GM21367 (cell line): ENCODE data around the gene BRF1.

Experiments used
- ATAC-seq: cut with Tn5 transposase; IDR thresholded peaks from one replicate; pipeline ENCODE4 v1.9.1; 2021; ENCODE audit not compliant: unreplicated experiment

BRF1 gene

DNA sequence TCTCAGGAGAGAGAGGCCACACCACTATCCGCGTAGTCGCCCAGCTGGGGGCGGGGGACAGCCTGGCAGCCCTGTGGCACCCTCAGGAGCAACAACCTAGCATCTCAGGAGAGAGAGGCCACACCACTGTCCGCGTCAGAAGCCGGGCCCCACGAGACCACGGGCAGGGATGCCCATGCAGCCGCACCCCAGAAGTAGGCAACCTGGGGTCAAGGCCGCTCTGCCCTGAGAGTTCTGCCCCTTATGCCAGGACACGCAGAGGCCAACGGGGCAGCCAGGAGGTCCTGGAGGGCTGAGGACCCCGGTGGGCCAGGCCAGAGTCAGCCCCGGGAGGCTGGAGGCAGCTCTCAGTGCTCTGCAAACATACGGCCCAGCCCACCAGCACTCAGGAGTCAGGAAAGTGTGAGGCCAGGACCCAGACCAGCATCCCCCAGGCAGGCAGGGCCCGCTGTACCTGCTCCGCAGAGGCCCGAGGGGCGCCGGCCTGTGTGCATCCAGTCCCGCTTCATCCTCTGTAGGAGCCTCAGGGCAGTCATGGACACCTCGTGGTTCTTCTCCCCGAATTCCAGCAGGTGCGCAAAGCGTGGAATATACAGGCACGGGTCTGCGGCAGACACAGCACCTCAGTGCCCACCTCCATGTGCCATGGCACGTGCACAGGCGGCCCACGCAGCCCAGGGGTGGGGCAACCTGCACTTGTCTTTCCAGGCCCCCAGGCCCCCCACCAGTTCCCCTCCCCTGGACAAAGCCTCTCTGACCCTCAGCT lies 59.8 kb downstream of the BRF1 start:
- no peak for ATAC-seq

DNA sequence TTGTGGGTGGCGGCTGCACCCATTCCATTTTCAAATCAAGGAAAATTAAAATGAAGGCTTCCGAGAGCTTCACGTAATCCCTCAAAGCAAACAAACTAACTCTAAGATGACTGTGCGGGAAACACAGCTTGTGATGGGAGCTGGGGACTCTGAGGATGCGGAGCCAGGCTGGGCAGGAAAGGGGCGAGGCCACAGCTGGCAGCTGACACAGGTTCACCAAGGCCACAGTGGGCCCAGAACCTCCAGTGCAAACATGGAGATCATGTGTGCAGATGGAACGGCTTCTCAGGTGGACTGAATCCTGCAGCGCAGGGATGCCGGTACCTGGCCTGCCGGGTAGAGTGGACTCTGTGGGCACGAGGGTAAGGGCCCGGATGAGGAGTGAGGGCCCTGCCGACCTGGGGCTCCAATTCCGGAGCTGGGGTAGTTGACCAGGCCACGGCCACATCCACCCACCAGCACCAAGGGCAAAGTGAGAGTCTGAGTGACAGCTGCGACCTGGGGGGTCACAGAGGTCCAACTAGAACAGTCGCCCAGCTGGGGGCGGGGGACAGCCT lies 71.6 kb downstream of the BRF1 start:
- ATAC-seq: no peak

DNA sequence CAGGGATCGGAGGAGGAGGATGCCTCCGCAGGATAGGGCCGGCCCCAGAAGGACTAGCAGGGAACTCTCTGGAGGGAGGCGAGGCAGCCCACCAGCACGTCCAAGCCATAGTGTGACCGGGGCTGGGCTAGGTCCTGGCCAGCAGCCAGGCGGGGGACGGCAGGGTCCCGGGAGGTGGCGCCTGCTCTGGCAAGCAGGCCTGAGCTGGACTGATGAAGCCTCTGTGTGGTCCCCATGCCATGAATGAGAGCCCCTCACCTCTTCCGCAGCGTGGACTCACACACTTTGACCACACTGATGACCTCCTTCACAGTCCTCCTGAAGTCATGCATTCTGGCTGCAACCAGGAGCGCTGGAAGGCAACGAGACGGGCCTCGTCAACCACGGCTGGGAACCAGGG lies 72.2 kb downstream of the BRF1 start:
- ATAC-seq: no peak

DNA sequence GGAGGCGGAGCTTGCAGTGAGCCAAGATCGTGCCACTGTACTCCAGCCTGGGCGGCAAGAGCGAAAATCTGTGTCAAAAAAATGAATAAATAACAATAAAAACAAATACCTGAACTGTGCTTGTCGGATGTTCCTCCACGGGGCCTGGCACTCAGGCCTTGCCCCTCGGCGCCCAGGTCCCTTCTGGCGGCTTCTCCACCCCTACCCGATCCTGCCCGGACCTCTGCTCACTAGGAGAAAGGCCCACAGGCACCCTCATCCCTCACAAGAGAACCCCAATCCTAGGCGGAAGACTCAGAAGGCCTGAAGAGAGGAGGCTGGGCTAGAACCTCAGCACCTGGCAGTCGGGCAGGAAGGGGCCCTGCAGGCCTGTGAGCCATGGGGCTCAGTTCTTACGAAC lies 73.5 kb downstream of the BRF1 start:
- no peak for ATAC-seq

DNA sequence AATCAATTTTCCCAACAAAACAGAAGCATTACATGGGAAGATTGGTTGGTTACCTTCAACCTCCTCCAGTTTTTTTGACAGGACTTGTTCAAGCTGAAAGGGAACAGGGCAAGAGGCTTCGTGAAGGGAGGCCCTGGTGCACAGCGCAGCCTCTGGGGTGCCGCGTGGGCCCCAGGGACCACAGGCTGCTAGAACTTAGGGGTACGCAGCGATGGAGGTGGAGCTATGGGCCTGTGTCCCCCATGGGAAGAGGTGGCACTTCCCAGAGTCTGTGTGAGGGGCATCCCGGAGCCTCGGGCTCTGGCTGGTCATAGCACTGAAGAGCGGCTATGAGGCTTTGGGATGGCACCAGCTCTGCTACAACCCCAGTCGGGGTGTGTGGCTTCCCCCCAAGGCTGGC lies 74.6 kb downstream of the BRF1 start:
- ATAC-seq: no peak

DNA sequence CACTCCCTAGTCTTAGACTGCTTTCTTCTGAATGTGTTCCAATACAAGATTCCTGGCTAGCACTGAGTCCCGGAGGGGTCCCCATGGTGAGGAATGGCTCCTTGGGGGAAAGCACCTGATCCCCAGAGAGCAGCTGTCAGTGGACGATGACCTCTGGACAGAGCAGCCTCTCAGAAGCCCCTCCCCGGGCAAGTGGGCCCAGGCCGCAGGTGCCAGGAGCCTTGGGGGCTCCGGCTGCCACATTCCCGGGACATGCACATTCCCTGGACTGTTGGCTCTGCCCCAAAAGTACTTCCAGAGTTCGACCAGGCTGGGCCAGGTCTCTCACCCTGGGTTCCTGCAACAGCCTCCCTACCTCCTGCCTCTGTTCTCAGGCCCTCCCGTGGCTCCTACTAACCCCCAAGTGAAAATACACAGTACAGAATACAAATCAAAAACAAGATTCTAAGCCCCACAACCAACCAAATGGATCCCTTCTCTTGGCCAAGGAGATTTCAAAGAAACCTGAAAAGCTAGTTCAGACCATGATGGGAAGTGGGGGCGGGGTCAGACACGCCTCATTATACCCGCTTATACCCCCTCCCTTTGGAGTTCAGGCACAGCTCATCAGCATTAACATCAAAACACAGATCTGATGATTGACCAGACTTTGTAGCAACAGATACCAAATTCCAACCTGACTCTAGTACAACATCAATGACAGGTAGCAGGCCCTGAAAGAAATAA lies 75.8 kb downstream of the BRF1 start:
- ATAC-seq: no peak

DNA sequence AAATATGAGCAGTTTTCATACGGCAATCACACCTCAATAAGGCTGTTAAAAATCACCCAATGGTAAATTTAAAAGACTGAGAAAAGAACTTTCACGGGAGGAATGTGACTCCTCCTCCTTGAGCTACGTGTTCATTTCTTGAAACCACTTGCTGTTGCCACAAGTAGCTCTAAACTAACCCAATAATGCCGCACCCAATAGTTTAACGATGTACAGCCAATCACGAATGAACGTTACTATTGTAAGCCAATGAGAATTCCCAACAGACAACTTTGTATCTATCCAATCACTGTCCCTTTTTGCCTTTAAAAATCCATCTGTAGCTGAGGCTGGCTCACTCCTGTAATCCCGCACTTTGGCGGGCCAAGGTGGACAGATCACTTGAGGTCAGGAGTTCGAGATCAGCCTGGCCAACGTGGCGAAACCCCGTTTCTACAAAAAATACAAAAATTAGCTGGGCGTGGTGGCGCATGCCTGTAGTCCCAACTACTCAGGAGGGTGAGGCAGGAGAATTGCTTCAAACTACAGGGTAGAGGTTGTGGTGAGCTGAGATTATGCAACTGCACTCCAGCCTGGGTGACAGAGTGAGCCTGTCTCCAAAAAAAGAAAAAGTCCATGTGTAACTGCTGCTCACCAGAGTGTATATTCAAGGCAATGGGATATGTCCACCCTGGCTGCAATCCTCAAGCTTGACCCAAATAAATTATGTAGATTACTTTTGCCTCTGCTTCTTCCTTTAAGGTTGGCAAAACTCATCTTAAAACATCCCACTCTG lies 76.8 kb downstream of the BRF1 start:
- ATAC-seq: no peak

DNA sequence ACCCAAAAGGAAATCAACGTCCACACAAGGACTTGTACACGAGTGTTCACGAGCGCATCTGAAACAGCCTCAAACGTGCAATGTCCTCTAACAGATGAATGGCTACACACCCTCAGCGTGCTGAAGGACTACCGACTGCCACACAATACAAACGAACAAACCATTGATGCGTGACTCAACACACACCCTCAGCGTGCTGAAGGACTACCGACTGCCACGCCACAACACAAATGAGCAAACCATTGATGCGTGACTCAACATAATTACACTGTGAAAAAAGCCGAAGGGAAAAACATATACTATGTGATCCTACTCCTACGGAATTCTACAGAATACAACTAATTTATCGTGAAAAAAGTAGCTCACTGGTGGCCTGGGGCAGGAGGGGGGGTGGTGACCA lies 77.5 kb downstream of the BRF1 start:
- no peak for ATAC-seq

DNA sequence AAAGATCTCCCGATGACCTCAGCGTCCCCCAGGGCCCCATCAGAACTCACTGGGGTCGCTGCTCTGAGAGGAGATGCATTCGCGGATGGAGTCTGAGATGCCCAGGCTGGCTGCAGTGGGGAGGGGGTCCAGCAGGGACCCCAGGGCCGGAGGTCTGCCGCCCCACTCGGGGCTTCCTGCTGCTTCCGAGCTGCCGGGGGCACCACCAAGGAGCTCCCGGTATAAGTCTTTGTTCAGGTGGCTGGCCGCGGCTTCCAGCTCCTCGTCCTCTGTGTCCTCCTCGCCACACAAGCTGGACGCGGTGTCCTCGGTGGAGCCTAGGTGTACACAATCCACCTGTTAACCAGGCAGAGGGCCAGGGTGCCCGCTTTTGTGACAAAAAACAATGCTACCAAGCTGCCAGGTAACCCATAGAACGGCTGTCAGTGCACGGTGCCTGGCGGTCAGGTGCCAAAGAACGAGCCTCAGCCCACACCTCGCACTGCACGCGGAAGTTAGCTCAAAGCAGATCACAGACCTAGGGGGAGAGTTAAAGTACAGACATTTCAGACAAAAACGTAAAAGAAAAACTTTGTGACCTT lies 79.1 kb downstream of the BRF1 start:
- ATAC-seq: no peak

DNA sequence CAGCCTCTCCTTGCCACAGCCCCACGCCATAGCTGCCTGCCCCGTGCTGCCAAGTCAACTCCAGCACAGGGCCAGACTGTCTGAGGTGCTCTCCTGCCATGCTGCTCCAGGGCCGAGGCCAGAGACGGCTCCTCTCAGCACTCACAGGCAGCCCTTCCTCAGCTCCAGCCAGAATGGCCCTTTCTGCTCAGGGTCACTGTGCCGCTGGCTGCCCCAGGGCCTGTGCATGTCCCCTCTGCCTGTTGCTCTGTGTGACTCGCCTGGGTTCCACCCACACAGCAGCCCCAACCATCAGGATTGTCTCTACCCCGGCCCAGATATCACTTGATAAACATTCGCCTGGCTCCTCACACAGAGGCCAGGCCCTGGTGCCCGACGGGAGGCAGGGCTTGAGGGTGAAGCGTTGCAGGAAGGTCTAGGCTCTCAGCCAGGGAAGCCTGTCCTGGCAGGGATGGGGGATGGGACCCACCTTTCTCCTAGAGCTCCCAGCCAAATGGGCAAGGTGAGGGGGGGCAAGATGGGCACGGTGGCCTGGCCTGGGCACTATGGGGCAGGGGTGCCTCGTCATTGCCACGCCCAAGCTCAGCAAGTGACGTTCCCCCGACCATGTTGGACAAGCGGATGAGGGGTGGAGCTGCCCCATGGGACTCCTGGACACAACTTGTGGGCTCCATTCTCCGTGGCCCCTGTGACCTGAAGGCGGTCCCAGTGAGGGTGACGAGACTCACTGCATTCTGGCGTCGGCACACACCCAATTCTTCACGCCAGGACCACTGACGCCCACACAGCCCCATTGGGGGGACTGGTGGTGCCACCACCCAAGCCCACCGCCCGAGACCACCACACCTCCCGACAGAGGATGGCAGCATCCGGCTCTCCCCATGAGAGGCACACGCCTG lies 79.9 kb downstream of the BRF1 start:
- ATAC-seq: no peak

DNA sequence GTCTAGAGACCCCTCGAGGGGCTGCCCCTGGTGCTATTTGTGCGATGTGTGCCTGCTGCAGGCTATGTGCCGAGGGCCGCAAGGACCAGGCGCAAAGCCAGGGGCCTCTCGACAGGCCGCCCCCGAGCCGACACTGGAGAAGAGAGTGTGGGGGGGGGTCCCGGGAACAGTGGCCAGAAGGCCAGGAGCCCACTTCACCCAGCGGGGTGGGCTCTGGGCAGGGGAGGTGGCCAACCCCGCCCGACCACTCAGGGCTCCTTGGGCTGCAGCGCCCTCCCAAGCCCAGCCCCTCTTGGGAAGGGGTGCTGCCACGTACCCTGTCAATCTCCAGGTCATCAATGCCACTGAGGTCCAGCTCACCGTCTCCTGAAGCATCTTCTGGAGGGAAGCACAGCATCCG lies 81.0 kb downstream of the BRF1 start:
- no peak for ATAC-seq

DNA sequence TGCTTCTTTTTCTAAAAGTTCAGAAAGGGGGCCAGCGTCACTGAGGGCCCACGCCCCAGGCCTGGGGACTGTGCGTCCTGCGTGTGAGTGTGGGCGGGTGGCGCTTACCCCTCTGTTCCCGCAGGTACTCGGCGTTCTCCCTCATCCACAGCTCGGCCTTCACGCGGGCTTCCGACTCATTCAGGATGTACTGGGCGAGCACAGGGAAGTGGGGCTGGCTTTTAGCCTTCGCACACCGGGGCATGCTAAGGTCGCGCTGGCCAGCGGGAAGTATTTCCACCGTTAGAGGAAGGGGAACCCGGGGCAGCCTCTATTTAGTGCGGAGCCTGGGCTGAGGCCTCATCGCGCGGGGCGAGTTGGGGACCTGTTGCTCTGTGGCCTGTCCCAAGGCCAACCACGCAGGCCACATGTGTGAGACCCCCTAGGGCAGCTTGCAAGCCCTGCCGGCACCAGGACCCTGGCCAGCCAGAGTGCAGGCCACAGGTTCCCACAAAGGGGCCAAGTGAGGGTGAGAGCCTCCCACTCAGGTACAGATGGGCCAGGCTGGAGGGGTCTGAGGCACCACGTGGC lies 81.7 kb downstream of the BRF1 start:
- no peak for ATAC-seq

DNA sequence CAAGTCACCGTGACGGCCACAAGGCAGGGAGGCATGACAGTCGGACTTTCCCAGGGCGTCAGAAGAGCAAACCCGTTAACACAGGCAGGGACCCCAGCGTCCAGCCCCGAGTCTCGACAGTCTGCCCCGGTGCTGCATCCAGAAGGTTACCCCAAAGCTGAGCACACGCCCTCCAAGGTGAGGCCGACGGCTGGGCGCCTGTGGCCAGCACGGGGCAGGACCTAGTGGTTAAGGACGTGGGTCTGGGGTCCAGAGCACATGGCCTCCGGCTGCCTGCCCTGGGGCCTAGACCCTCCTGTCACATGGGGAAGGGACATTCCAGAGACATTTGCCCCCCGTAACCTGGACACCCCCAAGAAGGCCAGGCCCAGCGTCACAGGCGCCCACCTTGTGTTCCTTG lies 82.2 kb downstream of the BRF1 start:
- no peak for ATAC-seq

DNA sequence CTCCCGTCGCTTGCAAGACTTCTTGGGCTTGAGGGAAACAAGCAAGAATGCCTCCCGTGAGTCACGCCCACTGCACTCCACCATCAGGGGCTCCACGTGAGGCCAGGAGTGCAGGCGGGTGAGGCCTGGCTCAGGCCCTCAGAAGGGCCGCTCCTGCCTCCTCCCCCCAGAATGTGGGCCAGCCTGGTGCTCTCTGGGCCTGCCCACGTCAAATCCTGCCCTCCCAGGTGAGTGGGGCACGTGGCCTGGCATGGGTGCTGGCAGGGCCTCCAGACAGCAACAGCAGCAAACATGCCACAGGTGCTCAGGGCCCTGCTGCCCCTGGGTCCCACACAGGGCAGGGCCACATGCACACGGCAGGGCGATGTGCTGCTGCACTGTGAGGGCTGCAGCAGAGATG lies 83.0 kb downstream of the BRF1 start:
- ATAC-seq: no peak

DNA sequence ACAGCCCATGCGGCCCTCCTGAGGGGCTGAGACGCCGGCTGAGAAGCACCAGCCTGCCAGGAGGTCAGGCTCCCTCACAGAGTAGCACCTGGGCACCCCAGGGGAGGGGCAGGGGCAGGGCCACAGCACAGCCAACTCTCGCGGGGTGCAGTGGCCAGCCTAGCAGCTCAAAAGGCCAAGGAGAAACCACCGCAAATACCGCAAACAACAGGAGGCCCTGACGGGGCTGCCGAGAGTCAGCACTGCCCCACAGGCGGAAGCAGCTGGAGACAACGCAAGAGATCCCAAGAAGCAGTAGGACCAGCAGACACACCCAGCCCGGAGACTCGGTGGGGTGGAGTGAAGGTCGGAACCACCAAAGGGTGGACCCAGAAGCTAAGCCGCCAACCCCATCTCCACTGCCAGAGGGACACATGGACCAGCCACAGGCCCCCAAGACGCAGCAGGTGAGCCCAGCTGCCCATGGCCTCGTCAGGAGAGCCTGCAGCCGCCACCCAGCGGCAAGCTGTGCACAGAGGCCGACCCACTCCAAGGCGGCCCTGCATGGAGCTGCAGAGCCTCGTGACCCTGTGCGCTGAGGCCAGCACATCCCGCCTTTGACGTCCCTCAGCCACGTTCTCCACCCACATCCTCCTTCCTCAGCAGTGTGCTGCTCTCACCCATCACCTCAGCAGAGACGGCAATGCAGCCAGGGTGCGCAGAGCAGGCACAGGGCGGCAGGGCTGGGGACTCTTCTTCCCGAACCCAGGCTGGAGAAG lies 84.1 kb downstream of the BRF1 start:
- ATAC-seq: no peak

DNA sequence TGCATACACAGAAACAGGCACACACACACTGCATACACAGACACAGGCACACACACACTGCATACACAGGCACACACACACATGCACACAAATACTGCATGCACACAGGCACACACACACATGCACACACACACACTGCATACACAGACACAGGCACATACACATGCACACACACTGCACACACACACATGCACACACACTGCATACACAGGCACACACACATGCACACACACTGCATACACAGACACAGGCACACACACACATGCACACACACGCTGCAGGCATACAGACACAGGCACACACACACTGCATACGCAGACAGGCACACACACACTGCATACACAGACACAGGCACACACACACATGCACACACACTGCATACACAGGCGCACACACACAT lies 85.2 kb downstream of the BRF1 start:
- no peak for ATAC-seq

DNA sequence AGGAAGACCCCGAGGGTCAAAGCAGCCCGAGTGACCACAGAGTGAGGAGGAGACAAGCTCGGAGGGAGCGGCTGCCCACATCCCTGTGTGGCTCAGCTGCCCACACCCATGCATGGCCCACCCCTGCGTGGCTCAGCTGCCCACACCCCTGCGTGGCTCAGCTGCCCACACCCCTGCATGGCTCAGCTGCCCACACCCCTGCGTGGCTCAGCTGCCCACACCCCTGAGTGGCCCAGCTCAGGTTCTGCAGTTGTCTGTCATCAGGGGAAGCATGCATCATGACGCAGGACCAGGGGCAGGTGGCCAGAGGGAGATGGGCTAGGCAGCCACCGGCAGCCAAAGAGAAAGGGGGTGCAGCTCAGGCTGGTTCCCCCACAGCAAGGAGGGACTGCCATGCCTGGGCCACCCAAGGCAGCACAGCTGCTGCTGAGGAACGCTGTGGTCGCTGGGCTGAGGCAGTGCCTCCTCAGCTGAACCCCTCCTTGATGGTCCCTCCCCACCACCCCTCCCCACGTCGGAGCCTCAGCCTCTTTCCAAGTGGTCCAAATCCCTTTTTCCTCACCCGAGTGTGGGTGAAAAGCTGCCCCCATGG lies 86.4 kb downstream of the BRF1 start:
- no peak for ATAC-seq

DNA sequence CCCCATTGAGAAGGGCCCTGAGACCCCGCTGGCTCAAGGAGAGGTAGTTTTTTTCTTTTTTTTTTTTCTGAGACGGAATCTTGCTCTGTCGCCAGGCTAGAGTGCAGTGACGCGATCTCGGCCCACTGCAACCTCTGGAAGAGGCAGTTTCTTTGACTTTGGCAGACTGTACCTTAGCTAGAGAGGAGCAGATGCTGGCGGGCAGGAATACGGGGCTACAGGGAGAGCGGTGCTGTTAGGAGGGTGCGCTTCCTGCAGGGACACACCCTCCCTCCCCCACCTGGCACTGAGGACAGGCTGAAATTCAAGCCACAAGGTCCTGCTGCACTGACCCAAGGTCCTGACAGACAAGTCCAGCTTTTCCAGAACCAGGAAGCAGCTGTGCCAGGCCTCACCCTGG lies 87.4 kb downstream of the BRF1 start:
- ATAC-seq: no peak
